Hindlimb muscle (tissue), 1 donor: ENCODE measurements around the gene ATP6V1F. TPM values are rescaled to one million over a fixed set of nuclear protein-coding genes. Genes with fewer than 3 reads are reported as not detected.

Experiments used
- DNase-seq: peaks from one replicate; pipeline ENCODE4 v3.0.0-alpha.2; 2013
- polyA plus RNA-seq: library from polyadenylated mRNA; unstranded; fragments of 120-200 nt; gene quantifications from one replicate; pipeline ENCODE4 v1.2.1, GENCODE V29; 2013; ENCODE audit not compliant: insufficient read length

The ATP6V1F gene
- polyA plus RNA-seq, 1 donor, result 121 TPM

GRCh38 chr7:128835790-128836641, 26.6 kb upstream of the ATP6V1F start:
- DNase-seq, result peak; percentile 49

GRCh38 chr7:128836729-128837348, 25.8 kb upstream of the ATP6V1F start:
- DNase-seq, result no peak

GRCh38 chr7:128837521-128837921, 25.1 kb upstream of the ATP6V1F start:
- no peak for DNase-seq

GRCh38 chr7:128838109-128838779, 24.4 kb upstream of the ATP6V1F start:
- DNase-seq, result no peak

GRCh38 chr7:128838981-128839731, 23.5 kb upstream of the ATP6V1F start:
- no peak for DNase-seq

GRCh38 chr7:128839751-128840177, 22.9 kb upstream of the ATP6V1F start:
- no peak for DNase-seq

GRCh38 chr7:128840326-128841170, 22.1 kb upstream of the ATP6V1F start:
- DNase-seq, result no peak

GRCh38 chr7:128841171-128841690, 21.4 kb upstream of the ATP6V1F start:
- DNase-seq, result no peak

- no peak for DNase-seq
Observed at GRCh38 chr7:128841921-128842673, 20.6 kb upstream of the ATP6V1F start.

- DNase-seq, result no peak
Observed at GRCh38 chr7:128842674-128843641, 19.7 kb upstream of the ATP6V1F start.

- DNase-seq, result no peak
Observed at GRCh38 chr7:128843938-128844621, 18.6 kb upstream of the ATP6V1F start.

- no peak for DNase-seq
Observed at GRCh38 chr7:128844777-128845311, 17.8 kb upstream of the ATP6V1F start.

- no peak for DNase-seq
Observed at GRCh38 chr7:128845475-128845874, 17.2 kb upstream of the ATP6V1F start.

- DNase-seq, result no peak
Observed at GRCh38 chr7:128845987-128846386, 16.7 kb upstream of the ATP6V1F start.

- DNase-seq, result no peak
Observed at GRCh38 chr7:128846781-128847444, 15.7 kb upstream of the ATP6V1F start.

GRCh38 chr7:128847721-128848211, 14.9 kb upstream of the ATP6V1F start:
- DNase-seq, result no peak

GRCh38 chr7:128848289-128849155, 14.1 kb upstream of the ATP6V1F start:
- no peak for DNase-seq
